GM10248 (cell line): ENCODE results near the gene CITED4.
A peak's percentile ranks its signal among the peaks of the same experiment; 100 is the strongest.

ENCODE experiments used
- CTCF ChIA-PET: fragments of 300-600 bp; sonication (Branson Sonifier 250); formaldehyde crosslinking; extraction: SDS; loops from one replicate; lab custom pipeline; 2021; ENCODE audit warnings: antibody characterized with exemption; lab: Yijun Ruan, JAX
- POLR2A ChIA-PET: fragments of 350-650 bp; sonication (Branson Sonifier 250); formaldehyde crosslinking; extraction: SDS; loops from one replicate; lab custom pipeline; 2020; ENCODE audit warnings: antibody characterized with exemption; lab: Yijun Ruan, JAX
- DNase-seq: peaks from one replicate; pipeline ENCODE4 v3.0.0; 2012; ENCODE audit errors: extremely low spot score
- TF ChIP-seq, protein P1 (sequence below): IDR thresholded peaks from 2 replicates; pipeline ENCODE4 v1.5.1; 2012; ENCODE audit warnings: mild to moderate bottlenecking, low read depth; ENCODE audit errors: extremely low read depth, missing control alignments, control extremely low read depth

Gene CITED4

DNA sequence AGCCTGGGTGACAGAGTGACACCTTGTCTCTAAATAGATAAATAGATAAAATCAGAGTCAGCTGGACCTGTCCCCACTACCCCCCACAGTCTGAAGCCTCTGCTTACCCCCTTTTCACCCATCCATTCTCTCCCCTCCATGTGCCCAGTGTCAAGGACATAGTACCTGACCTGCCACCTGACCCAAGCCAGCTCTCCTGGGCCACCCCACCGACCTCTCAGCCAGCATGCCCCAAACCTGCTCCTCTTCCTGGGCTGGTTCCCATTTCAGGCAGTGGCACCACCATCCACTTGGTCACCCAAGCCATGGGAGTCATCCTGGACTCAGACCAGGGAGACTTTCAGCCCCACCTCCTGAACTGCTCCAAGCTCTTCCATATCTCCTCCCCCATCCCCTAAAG lies 28.2 kb downstream of the CITED4 start:
- POLR2A ChIA-PET: no interaction called here
- DNase-seq: no peak
- CTCF ChIA-PET: interaction anchor here (1.0 to 4.4 kb wide), 5 partner anchors 10 to 60 kb away, joined by 3 to 15 read pairs (median 4); no protein-coding TSS in a partner anchor
- TF ChIP-seq, protein P1, sequence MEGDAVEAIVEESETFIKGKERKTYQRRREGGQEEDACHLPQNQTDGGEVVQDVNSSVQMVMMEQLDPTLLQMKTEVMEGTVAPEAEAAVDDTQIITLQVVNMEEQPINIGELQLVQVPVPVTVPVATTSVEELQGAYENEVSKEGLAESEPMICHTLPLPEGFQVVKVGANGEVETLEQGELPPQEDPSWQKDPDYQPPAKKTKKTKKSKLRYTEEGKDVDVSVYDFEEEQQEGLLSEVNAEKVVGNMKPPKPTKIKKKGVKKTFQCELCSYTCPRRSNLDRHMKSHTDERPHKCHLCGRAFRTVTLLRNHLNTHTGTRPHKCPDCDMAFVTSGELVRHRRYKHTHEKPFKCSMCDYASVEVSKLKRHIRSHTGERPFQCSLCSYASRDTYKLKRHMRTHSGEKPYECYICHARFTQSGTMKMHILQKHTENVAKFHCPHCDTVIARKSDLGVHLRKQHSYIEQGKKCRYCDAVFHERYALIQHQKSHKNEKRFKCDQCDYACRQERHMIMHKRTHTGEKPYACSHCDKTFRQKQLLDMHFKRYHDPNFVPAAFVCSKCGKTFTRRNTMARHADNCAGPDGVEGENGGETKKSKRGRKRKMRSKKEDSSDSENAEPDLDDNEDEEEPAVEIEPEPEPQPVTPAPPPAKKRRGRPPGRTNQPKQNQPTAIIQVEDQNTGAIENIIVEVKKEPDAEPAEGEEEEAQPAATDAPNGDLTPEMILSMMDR: no peak

DNA sequence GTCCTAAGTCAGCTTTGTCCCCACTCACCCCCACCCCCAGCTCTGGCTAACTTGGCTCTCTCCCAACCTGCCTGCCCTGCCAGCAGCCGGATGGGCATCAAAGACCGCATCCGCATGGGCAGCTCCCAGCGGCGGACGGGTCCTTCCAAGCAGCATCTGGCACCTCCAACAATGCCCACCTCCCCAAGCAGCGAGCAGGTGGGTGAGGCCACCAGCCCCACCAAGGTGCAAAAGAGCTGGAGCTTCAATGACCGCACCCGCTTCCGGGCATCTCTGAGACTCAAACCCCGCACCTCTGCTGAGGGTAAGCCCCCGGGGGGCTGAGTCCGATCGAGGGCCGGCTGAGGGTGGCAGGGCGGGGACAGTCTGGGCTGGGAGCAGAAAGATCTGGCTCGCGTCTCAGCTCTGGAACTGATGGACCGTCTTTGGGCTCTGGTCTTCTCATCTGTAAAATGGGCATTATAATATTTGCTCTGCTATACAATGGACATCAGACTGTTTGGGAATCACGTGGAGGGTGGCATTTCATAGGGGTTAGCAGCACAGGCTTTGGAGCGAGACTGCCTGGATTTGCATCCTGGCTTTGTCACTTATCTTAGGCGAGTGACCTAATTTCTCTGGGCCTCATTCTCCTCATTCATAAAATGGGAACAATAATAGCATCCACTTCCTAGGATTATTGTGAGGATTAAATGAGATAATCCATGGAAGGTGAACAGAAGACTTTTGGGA lies 31.0 kb downstream of the CITED4 start:
- TF ChIP-seq, protein P1: no peak
- DNase-seq: no peak
- CTCF ChIA-PET: interaction anchor here (1.0 to 4.4 kb wide), 4 partner anchors 57 to 185 kb away, joined by 3 to 15 read pairs (median 3); no protein-coding TSS in a partner anchor
- POLR2A ChIA-PET: interaction anchor here (0.6 kb wide), 1 partner anchor 27 kb away, joined by 4 read pairs; no protein-coding TSS in a partner anchor

DNA sequence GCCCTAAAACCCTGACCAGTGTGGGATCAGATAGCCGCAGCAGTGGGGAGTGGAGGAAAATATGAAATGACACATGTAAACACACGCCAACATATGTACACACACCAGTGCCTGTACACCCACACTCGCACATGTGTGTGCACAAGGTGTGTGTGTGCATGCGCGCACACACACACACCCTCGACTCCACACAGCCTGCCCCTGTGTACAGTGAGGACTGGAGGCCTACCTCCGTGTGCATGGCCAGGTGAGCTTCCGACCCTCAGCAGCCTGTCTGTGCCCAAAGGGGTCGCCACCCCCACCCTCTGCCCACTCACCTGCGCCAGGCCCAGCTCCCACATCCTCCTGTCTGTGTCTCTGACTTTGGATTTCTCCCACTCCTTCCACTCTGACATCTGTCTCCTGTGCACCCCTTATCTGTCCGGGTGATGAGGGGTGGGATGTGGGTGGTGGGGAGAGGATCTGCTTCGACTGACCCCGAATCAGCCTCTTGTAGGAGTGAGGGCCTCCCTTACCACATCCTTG lies 31.7 kb downstream of the CITED4 start:
- POLR2A ChIA-PET: no interaction called here
- no peak for DNase-seq
- TF ChIP-seq, protein P1: no peak
- CTCF ChIA-PET: interaction anchor here (1.0 to 4.4 kb wide), 2 partner anchors 56 to 122 kb away, joined by 3 to 15 read pairs; no protein-coding TSS in a partner anchor

DNA sequence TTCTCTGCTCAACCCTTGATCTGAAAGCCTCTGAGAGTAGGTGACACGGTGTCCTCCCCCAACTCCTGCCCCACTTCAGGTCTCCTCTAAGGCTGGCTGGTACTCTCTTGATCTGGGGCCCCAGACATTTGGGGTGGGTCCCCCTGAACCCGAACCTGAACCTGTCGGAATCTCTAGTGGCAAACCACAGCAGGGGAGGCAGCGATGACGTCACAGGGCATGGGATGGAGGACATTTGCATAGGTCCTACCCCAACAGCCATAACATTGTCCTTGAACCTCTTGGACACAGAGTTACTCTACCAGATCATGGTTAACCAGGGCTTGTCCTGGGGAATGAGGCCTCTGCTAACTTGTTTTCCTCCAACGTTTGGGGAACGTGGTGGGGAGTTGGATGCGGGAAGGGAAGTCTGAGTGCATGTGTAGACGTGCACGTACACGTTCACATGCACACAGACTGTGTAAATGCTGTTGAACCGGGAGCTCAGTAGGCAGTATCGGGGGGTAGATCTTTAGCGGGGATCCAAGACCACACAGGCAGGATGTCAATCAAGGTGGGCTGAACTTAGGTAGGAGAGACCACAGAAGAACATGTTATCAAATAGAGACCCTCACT lies 32.4 kb downstream of the CITED4 start:
- ChIA-PET POLR2A (no interaction called here), CTCF (no interaction called here)
- TF ChIP-seq, protein P1: no peak
- DNase-seq: no peak

DNA sequence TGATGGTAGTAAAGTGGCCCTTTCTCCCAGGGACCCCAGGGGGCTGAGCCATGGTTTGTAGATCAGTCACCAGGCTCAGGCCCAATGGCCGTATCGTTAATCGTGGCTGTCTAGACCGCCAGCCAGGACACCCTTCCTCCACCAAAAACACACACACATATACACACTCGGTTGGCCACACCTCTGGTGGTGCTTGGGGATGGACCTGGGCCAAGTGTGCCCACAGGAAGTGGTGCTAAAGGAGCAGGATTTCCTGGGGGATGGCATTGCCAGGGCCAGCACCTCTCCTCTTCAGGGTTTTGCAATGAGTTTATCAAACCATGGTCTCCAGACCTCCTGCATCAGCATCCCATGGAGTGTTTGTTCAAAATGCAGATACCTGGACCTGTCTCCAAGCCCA lies 36.2 kb downstream of the CITED4 start:
- ChIA-PET POLR2A (no interaction called here), CTCF (interaction anchor here (1.1 to 2.3 kb wide), 4 partner anchors 15 to 52 kb away, joined by 3 to 7 read pairs (median 4); no protein-coding TSS in a partner anchor)
- TF ChIP-seq, protein P1: no peak

DNA sequence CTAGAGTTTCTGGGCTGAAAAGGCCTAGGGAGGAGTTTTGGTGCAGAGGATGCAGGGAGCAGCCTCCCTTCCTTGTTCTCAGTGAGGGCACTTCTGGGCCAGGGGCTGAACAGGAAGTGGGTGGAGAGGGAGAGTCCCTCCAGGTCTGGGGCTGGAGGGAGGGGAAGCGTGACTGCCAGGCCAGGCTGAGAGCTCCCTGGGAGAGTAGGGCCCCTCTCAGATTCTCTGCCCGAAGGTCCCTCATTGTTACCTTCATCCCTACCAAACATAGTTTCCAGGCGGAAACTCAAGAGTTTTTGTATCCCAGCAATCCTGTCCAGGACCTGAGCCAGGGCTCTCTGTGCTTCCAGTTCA lies 36.8 kb downstream of the CITED4 start:
- POLR2A ChIA-PET: no interaction called here
- TF ChIP-seq, protein P1: no peak
- DNase-seq: peak; percentile 61
- CTCF ChIA-PET: interaction anchor here (1.1 to 1.4 kb wide), 2 partner anchors 16 to 17 kb away, joined by 3 read pairs; no protein-coding TSS in a partner anchor

More for the DNA sequence above, 36.2 kb downstream of the CITED4 start:
- DNase-seq: no peak
